ENCODE data around the gene RPL28. TPM values are rescaled to one million over a fixed set of nuclear protein-coding genes. Genes with fewer than 3 reads are reported as not detected.

RPL28 gene
- total and polyA plus RNA-seq, 2 of the 13 experiments (the other 11 are each of a cell fraction or from before 2014, with no cell fraction given) = 105 to 420 TPM

DNA sequence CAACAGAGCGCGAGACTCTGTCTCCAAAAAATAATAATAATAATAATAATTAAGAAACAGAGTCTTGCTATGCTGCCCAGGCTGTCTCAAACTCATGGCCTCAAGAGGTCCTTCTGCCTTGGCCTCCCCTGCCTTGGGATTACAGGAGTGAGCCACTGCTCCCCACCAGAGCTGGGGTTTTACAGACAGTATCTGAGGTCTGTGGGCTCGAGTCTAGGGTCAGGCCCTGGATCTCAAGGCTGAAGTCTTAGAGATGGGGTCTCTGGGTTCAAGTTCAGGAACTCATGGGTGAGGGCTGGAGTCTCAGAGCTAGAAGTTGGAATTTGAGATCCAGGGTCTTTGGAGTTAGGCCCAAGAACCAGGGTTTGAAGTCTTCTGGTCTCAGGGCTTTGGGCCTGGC, 18.9 kb upstream of the RPL28 start (continued):
- TF ChIP-seq, protein P1, sequence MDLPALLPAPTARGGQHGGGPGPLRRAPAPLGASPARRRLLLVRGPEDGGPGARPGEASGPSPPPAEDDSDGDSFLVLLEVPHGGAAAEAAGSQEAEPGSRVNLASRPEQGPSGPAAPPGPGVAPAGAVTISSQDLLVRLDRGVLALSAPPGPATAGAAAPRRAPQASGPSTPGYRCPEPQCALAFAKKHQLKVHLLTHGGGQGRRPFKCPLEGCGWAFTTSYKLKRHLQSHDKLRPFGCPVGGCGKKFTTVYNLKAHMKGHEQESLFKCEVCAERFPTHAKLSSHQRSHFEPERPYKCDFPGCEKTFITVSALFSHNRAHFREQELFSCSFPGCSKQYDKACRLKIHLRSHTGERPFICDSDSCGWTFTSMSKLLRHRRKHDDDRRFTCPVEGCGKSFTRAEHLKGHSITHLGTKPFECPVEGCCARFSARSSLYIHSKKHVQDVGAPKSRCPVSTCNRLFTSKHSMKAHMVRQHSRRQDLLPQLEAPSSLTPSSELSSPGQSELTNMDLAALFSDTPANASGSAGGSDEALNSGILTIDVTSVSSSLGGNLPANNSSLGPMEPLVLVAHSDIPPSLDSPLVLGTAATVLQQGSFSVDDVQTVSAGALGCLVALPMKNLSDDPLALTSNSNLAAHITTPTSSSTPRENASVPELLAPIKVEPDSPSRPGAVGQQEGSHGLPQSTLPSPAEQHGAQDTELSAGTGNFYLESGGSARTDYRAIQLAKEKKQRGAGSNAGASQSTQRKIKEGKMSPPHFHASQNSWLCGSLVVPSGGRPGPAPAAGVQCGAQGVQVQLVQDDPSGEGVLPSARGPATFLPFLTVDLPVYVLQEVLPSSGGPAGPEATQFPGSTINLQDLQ (CRISPR knock-in tag; IDR thresholded peaks at IDR 0.05) = no peak
- TF ChIP-seq ZNF530 (CRISPR knock-in tag; IDR thresholded peaks at IDR 0.05; ENCODE audit: low read depth) (no peak), NFRKB (IDR thresholded peaks at IDR 0.05) (no peak), MIER2 (CRISPR knock-in tag; IDR thresholded peaks at IDR 0.05) (no peak), NCOA5 (CRISPR knock-in tag; IDR thresholded peaks at IDR 0.05) (no peak), ZNF674 (CRISPR knock-in tag; IDR thresholded peaks at IDR 0.05; ENCODE audit: low read depth) (no peak)
- TF ChIP-seq, protein P2, sequence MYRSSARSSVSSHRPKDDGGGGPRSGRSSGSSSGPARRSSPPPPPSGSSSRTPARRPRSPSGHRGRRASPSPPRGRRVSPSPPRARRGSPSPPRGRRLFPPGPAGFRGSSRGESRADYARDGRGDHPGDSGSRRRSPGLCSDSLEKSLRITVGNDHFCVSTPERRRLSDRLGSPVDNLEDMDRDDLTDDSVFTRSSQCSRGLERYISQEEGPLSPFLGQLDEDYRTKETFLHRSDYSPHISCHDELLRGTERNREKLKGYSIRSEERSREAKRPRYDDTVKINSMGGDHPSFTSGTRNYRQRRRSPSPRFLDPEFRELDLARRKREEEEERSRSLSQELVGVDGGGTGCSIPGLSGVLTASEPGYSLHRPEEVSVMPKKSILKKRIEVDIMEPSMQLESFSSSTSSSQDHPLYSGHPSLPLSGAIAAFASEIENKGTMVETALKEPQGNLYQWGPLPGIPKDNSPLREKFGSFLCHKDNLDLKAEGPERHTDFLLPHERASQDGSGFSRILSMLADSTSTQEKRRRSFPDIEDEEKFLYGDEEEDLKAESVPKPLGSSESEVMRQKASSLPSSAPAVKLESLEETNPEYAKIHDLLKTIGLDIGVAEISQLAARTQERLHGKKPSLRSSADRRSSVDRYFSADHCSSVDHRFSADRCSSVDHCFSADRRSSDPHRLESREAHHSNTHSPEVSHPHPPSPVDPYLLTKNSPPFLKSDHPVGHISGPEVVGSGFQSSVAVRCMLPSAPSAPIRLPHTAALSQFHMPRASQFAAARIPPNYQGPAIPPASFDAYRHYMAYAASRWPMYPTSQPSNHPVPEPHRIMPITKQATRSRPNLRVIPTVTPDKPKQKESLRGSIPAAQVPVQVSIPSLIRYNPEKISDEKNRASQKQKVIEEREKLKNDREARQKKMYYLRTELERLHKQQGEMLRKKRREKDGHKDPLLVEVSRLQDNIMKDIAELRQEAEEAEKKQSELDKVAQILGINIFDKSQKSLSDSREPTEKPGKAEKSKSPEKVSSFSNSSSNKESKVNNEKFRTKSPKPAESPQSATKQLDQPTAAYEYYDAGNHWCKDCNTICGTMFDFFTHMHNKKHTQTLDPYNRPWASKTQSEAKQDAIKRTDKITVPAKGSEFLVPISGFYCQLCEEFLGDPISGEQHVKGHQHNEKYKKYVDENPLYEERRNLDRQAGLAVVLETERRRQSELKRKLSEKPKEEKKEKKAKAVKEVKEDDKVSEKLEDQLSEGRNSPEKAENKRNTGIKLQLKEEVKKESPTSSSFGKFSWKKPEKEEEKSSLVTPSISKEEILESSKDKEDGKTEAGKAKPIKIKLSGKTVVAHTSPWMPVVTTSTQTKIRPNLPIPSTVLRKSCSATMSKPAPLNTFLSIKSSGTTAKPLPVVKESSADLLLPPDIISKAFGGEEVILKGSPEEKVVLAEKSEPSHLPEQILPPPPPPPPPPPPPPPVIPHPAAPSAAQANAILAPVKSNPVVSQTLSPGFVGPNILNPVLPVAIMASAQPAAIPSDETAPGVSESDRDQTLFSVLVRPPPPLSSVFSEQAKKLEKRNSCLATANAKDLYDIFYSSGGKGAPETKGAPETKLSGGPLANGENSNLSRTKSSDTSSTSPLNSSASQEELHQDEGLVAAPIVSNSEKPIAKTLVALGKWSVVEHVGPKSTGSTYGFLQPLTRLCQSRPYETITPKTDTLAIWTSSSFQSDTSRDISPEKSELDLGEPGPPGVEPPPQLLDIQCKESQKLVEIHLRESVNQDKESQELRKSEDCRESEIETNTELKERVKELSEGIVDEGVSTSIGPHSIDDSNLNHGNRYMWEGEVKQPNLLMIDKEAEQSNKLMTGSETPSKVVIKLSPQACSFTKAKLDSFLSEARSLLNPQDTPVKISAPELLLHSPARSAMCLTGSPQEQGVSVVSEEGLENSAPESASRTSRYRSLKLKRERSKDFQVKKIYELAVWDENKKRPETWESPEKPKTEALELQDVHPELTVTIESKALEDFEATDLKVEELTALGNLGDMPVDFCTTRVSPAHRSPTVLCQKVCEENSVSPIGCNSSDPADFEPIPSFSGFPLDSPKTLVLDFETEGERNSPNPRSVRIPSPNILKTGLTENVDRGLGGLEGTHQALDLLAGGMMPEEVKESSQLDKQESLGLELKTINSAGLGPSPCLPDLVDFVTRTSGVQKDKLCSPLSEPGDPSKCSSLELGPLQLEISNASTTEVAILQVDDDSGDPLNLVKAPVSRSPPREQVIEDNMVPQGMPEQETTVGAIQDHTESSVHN (CRISPR knock-in tag; IDR thresholded peaks at IDR 0.05) = no peak

All from HepG2 (cell line).